ENCODE measurements around the gene AFF2.

The AFF2 gene

GRCh38 chrX:148567229-148567628 is 66.8 kb downstream of the AFF2 start:
- no peak for TF ChIP-seq EZH2phosphoT487 (IDR thresholded peaks at IDR 0.05; ENCODE audit: low read length)
- TF ChIP-seq CTCF (IDR thresholded peaks at IDR 0.05; ENCODE audit: low read length), result no peak
- TF ChIP-seq EZH2 (optimal IDR thresholded peaks at IDR 0.05; ENCODE audit: low read depth, low read length), result no peak
- H3K27ac ChIP-seq (ENCODE audit: low read length), result no peak overlapping the region
- no peaks in the 10 kb centered on the region for H3K36me3 ChIP-seq (replicated peaks; ENCODE audit: insufficient read depth, low read length)
- no peak overlapping the region for H3K4me2 ChIP-seq (ENCODE audit: low read depth, low read length)
- no peaks in the 10 kb centered on the region for H3K79me2 ChIP-seq (ENCODE audit: low read length)
- no peaks in the 10 kb centered on the region for H3K9me3 ChIP-seq (replicated peaks; ENCODE audit: insufficient read depth, low read length)
- no peak overlapping the region for H3K4me3 ChIP-seq (ENCODE audit: low read length)
- H3F3A ChIP-seq (ENCODE audit: insufficient read depth, low read length), result no peaks in the 10 kb centered on the region
- H3K4me1 ChIP-seq (ENCODE audit: low read length), result no peaks in the 10 kb centered on the region
- no peak overlapping the region for H2AFZ ChIP-seq (ENCODE audit: low read length)
- H4K20me1 ChIP-seq (ENCODE audit: insufficient read depth, low read length), result no peaks in the 10 kb centered on the region
- no peaks in the 10 kb centered on the region for H3K9me2 ChIP-seq (replicated peaks; ENCODE audit: insufficient read depth, low read length)
- no peak for DNase-seq
- H3K27me3 ChIP-seq (replicated peaks; ENCODE audit: insufficient read depth, low read length), result no peaks in the 10 kb centered on the region
- H3K9ac ChIP-seq (ENCODE audit: low read length), result no peak overlapping the region

GRCh38 chrX:148567779-148568178 is 67.4 kb downstream of the AFF2 start:
- no peaks in the 10 kb centered on the region for H3K9me2 ChIP-seq (replicated peaks; ENCODE audit: insufficient read depth, low read length)
- no peak for DNase-seq
- H3K4me1 ChIP-seq (ENCODE audit: low read length), result no peaks in the 10 kb centered on the region
- H4K20me1 ChIP-seq (ENCODE audit: insufficient read depth, low read length), result no peaks in the 10 kb centered on the region
- TF ChIP-seq EZH2phosphoT487 (IDR thresholded peaks at IDR 0.05; ENCODE audit: low read length), result no peak
- no peak for TF ChIP-seq EZH2 (optimal IDR thresholded peaks at IDR 0.05; ENCODE audit: low read depth, low read length)
- TF ChIP-seq CTCF (IDR thresholded peaks at IDR 0.05; ENCODE audit: low read length), result no peak
- no peaks in the 10 kb centered on the region for H3K36me3 ChIP-seq (replicated peaks; ENCODE audit: insufficient read depth, low read length)
- no peaks in the 10 kb centered on the region for H3K9me3 ChIP-seq (replicated peaks; ENCODE audit: insufficient read depth, low read length)
- H3K9ac ChIP-seq (ENCODE audit: low read length), result no peak overlapping the region
- no peak overlapping the region for H3K4me3 ChIP-seq (ENCODE audit: low read length)
- H3K79me2 ChIP-seq (ENCODE audit: low read length), result no peaks in the 10 kb centered on the region
- H3K27me3 ChIP-seq (replicated peaks; ENCODE audit: insufficient read depth, low read length), result no peaks in the 10 kb centered on the region
- no peaks in the 10 kb centered on the region for H3F3A ChIP-seq (ENCODE audit: insufficient read depth, low read length)
- no peak overlapping the region for H2AFZ ChIP-seq (ENCODE audit: low read length)
- H3K27ac ChIP-seq (ENCODE audit: low read length), result no peak overlapping the region
- no peak overlapping the region for H3K4me2 ChIP-seq (ENCODE audit: low read depth, low read length)

GRCh38 chrX:148568763-148569162 is 68.3 kb downstream of the AFF2 start:
- DNase-seq, result no peak
- Histone ChIP-seq H3K4me1 (ENCODE audit: low read length) (no peaks in the 10 kb centered on the region), H3K79me2 (ENCODE audit: low read length) (no peaks in the 10 kb centered on the region), H3K9me2 (replicated peaks; ENCODE audit: insufficient read depth, low read length) (no peaks in the 10 kb centered on the region), H4K20me1 (ENCODE audit: insufficient read depth, low read length) (no peaks in the 10 kb centered on the region), H3K36me3 (replicated peaks; ENCODE audit: insufficient read depth, low read length) (no peaks in the 10 kb centered on the region), H3K4me3 (ENCODE audit: low read length) (no peak overlapping the region), H3K4me2 (ENCODE audit: low read depth, low read length) (no peak overlapping the region), H3F3A (ENCODE audit: insufficient read depth, low read length) (no peaks in the 10 kb centered on the region), H3K9me3 (replicated peaks; ENCODE audit: insufficient read depth, low read length) (no peaks in the 10 kb centered on the region), H3K27ac (ENCODE audit: low read length) (no peak overlapping the region), H3K9ac (ENCODE audit: low read length) (no peak overlapping the region), H2AFZ (ENCODE audit: low read length) (no peak overlapping the region), H3K27me3 (replicated peaks; ENCODE audit: insufficient read depth, low read length) (no peaks in the 10 kb centered on the region)
- no peak for TF ChIP-seq EZH2 (optimal IDR thresholded peaks at IDR 0.05; ENCODE audit: low read depth, low read length)
- no peak for TF ChIP-seq EZH2phosphoT487 (IDR thresholded peaks at IDR 0.05; ENCODE audit: low read length)
- no peak for TF ChIP-seq CTCF (IDR thresholded peaks at IDR 0.05; ENCODE audit: low read length)
